GM12874 (cell line): Measurements from ENCODE around the gene CPA2.

Experiments
- TF ChIP-seq, protein P1 (sequence below): IDR thresholded peaks from 2 replicates; pipeline ENCODE4 v1.5.1; 2011; ENCODE audit warnings: low read depth, mild to moderate bottlenecking, control low read depth, low read length, moderate library complexity; ENCODE audit not compliant: insufficient read depth

The CPA2 gene

GRCh38 chr7:130296221-130296951, 29.7 kb downstream of the CPA2 start:
- TF ChIP-seq, protein P1, sequence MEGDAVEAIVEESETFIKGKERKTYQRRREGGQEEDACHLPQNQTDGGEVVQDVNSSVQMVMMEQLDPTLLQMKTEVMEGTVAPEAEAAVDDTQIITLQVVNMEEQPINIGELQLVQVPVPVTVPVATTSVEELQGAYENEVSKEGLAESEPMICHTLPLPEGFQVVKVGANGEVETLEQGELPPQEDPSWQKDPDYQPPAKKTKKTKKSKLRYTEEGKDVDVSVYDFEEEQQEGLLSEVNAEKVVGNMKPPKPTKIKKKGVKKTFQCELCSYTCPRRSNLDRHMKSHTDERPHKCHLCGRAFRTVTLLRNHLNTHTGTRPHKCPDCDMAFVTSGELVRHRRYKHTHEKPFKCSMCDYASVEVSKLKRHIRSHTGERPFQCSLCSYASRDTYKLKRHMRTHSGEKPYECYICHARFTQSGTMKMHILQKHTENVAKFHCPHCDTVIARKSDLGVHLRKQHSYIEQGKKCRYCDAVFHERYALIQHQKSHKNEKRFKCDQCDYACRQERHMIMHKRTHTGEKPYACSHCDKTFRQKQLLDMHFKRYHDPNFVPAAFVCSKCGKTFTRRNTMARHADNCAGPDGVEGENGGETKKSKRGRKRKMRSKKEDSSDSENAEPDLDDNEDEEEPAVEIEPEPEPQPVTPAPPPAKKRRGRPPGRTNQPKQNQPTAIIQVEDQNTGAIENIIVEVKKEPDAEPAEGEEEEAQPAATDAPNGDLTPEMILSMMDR = no peak

DNA sequence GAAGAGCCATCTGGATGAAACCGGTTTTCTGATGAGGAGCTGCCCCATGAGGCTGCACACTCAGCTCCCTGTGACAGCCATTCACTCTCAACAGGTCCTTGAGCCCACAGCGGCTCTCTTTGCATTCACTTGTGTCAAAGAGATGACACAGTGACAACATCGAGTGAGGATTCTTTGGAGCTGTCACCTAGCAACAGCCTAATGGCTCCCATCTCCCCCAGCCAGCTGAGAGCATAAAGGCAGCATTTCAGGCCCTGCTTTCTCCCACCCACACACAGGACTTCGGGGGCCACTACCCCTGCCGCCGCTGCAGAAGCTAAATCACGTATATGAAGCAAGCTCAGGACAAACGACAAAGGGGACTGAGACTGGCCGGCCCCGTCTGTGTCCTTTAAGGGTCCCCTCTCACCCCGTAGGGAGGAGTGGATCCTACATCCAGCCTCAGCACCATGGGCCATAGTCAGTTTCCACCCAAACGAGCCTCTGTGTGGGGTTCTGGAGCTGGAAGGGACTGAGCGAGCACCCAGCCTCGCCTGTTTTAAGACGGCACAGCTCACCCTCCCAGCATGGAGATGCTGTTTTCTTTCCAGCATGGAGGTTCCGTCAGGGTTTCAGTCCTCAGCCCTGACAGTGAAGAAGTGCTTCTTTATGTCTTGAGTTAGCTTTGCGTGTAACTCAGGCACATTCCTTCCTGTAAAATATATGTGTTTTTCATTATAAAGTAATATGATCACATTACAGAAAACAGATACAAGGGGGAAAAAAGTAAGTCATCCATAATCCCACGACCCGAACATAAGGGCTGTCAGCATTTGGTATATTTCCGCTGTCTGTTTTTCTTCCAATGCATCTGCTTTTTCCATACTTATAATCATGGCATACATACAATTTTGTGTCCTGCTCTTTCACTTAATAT, 31.2 kb downstream of the CPA2 start:
- TF ChIP-seq, protein P1 = no peak

GRCh38 chr7:130298544-130299326, 32.1 kb downstream of the CPA2 start:
- TF ChIP-seq, protein P1 = no peak

DNA sequence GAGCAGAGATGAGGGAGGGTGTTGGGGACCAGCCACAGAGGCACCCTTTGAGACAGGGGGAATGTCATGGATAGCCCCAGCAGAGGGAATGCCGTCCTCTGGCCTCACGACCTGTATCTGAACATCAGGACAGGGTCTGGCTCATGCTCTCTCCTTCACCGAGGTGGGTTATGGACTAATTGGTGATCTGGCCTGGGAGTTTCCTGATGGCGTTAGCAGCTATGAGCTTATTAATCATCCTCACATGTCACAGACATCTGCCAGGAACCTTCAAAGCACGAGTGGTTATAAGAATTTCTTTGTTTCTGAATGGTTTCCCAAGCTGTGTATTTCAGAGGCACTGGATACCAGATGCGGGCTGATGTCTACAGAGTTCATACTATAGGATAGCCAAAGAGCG, 33.2 kb downstream of the CPA2 start:
- TF ChIP-seq, protein P1 = no peak

DNA sequence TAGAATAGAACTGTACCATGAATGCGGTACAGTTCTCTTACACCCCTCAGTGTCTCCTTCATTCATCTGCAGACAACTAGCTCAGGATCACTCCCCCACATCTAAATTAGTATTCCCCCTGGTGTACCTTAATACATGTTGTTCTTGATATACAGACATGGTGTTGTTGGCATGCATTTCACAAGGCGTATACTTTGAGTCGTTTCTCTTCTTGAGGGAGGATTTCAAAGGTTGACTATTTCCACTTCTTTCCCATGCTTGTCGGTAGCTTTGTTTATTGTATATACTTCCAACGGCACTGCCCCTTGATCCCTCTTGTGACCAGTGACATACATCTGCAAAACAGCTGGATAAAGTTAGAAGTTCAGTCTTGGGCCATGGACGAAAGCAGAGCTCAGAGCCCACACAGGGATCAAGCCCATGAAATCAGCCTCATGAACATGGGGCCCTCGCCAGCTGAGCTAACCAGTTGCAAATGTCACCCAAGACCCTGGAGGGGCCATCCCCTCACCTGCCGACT, 34.9 kb downstream of the CPA2 start:
- TF ChIP-seq, protein P1 = no peak

DNA sequence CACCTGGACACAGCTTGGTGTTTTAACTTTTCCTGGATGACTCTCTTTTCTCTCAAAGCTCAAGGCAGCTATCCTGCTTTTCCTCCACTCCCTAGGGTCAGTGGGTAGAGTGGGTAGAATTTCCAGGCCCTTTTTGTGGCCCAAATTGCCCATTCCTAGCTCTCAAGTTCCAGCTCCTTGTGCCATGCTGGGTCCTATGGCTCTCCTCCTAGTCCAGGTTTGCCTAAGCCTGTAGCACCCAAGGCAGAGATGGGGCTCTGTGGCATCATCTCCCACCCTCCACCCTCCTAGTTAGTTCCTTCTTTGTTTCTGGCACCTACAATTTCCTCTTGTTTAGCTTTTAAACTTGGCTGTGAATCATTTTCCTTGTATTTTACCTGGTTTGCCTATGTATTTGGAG, 36.0 kb downstream of the CPA2 start:
- TF ChIP-seq, protein P1 = no peak
